WERI-Rb-1 (cell line): ENCODE data around the gene BTD.

Source experiments
- DNase-seq: peaks from one replicate; pipeline ENCODE4 v3.0.0-alpha.2; 2020
- H3K27ac ChIP-seq: fragments of 250-450 bp; sonication (Bioruptor Pico); 2 replicates; pipeline ENCODE4 v1.5.1; 2020; ENCODE audit warnings: mild to moderate bottlenecking, moderate library complexity
- H3K27me3 ChIP-seq: fragments of 250-450 bp; sonication (Bioruptor Pico); 2 replicates; pipeline ENCODE4 v1.5.1; 2021; ENCODE audit warnings: mild to moderate bottlenecking, low read depth, moderate library complexity; ENCODE audit not compliant: insufficient read depth, severe bottlenecking
- H3K36me3 ChIP-seq: fragments of 250-450 bp; sonication (Bioruptor Pico); 2 replicates; pipeline ENCODE4 v1.5.1; 2020; ENCODE audit warnings: mild to moderate bottlenecking, moderate library complexity
- H3K4me3 ChIP-seq: 2 replicates; pipeline ENCODE4 v1.5.1; 2011; ENCODE audit warnings: low read depth, mild to moderate bottlenecking, control low read depth, low read length
- H3K9me3 ChIP-seq: fragments of 250-450 bp; sonication (Bioruptor Pico); 2 replicates; pipeline ENCODE4 v1.5.1; 2021; ENCODE audit warnings: mild to moderate bottlenecking, moderate library complexity; ENCODE audit not compliant: severe bottlenecking
- TF ChIP-seq, protein P1 (sequence below): IDR thresholded peaks from 2 replicates; pipeline ENCODE4 v1.5.1; 2011; ENCODE audit warnings: low read depth, mild to moderate bottlenecking, control low read depth, inconsistent platforms, low read length

Gene BTD

DNA sequence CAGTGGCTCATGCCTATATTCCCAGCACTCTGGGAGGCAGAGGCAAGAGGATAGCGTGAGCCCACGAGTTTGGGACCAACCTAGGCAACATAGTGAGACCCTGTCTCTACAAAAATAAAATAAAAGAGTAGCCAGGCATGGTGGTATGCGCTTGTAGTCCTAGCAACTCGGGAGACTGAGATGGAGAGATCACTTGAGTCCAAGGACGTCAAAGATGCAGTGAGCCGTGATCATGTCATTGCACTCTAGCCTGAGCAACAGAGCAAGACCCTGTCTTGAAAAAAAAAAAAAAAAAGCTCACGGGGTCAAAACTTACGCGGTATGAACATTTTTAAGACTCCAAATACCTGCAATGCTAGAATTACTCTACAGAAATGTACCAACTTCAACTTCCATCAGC is 43.0 kb upstream of the BTD start:
- H3K27me3 ChIP-seq = no peaks in the 10 kb centered on the region
- H3K27ac ChIP-seq = no peak overlapping the region
- H3K36me3 ChIP-seq = peaks cover 18% of the 10 kb centered on the region
- TF ChIP-seq, protein P1, sequence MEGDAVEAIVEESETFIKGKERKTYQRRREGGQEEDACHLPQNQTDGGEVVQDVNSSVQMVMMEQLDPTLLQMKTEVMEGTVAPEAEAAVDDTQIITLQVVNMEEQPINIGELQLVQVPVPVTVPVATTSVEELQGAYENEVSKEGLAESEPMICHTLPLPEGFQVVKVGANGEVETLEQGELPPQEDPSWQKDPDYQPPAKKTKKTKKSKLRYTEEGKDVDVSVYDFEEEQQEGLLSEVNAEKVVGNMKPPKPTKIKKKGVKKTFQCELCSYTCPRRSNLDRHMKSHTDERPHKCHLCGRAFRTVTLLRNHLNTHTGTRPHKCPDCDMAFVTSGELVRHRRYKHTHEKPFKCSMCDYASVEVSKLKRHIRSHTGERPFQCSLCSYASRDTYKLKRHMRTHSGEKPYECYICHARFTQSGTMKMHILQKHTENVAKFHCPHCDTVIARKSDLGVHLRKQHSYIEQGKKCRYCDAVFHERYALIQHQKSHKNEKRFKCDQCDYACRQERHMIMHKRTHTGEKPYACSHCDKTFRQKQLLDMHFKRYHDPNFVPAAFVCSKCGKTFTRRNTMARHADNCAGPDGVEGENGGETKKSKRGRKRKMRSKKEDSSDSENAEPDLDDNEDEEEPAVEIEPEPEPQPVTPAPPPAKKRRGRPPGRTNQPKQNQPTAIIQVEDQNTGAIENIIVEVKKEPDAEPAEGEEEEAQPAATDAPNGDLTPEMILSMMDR = no peak
- H3K4me3 ChIP-seq = no peak overlapping the region
- DNase-seq = no peak
- no peaks in the 10 kb centered on the region for H3K9me3 ChIP-seq

DNA sequence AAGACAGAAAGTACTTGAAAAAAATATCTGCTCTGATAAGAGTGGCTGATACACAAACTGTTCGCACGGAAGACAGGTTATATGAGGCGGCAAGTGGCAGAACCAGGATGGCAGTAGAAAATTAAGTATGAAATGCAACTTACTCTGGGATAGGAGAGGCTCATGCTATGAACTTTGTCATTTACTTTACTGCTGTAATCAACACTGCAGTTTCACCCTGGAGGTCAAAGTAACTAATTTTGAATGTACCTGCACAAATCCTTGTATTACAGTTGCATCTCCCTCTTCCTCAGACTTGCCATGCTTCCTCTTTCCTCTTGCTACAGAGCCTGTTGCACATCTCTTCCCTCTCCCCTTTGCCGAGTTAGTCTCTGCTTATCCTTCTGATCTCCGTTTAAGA is 39.0 kb upstream of the BTD start:
- H3K4me3 ChIP-seq = no peak overlapping the region
- TF ChIP-seq, protein P1 = no peak
- H3K27ac ChIP-seq = no peak overlapping the region
- DNase-seq = no peak
- H3K27me3 ChIP-seq = no peaks in the 10 kb centered on the region
- no peaks in the 10 kb centered on the region for H3K9me3 ChIP-seq
- peaks cover 34% of the 10 kb centered on the region for H3K36me3 ChIP-seq

DNA sequence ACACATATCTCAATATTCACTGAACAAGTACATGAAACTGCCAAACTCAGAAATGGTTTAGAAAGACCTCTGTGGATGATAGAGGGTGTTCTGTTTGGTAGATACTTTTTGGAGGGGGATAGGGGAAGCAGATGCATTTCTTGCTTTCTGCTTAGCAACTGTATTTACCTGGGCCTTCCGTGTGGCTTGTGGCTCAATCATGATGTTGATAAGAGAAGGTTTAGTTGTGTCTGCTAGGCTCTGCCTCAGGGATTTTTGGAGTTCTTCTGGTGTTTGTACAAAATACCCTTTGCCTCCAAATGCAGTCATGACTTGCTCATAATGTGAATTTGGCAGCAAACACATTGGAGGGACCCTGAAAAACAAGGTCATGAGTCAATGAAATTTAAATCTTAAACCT is 38.4 kb upstream of the BTD start:
- no peak overlapping the region for H3K27ac ChIP-seq
- H3K36me3 ChIP-seq = peaks cover 39% of the 10 kb centered on the region
- no peak overlapping the region for H3K4me3 ChIP-seq
- H3K27me3 ChIP-seq = no peaks in the 10 kb centered on the region
- no peak for DNase-seq
- no peaks in the 10 kb centered on the region for H3K9me3 ChIP-seq
- TF ChIP-seq, protein P1 = no peak

DNA sequence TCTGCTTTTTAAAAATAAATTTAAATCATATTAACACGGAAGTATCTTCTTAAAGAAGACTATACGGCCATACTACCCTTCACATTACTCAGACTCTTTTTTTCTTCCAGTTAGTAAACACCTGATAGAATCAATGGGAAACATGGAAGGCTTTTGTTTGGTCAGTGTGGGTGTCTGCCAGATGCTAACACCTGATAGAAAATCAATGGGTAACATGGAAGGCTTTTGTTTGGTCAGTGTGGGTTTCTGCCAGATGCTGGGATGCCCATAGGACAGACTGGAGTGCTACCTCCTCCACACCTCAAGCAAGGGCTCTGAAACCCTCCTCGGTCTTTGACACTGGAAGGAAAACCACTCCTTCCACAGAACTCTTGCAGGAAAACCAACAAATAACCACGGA is 29.4 kb upstream of the BTD start:
- H3K4me3 ChIP-seq = no peak overlapping the region
- no peak overlapping the region for H3K27ac ChIP-seq
- no peaks in the 10 kb centered on the region for H3K9me3 ChIP-seq
- DNase-seq = no peak
- H3K27me3 ChIP-seq = no peaks in the 10 kb centered on the region
- TF ChIP-seq, protein P1 = no peak
- H3K36me3 ChIP-seq = peaks cover 12% of the 10 kb centered on the region

DNA sequence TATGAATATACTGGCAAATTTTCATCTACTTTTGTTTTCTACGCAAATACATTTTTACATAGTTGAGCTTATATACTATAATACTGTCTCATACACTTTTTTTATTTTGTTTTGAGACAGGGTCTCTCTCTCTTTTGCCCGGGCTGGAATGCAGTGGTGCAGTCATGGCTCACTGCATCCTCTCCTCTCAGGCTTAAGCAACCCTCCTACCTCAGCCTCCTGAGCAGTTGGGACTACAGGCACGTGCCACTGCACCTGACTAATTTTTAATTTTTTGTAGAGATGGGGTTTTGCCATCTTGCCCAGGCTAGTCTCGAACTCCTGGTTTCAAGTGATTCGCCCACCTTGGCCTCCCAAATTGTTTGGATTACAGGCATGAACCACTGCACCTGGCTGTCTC is 26.1 kb upstream of the BTD start:
- peaks cover 2% of the 10 kb centered on the region for H3K36me3 ChIP-seq
- H3K27me3 ChIP-seq = no peaks in the 10 kb centered on the region
- no peak overlapping the region for H3K27ac ChIP-seq
- TF ChIP-seq, protein P1 = no peak
- H3K9me3 ChIP-seq = no peaks in the 10 kb centered on the region
- DNase-seq = no peak
- H3K4me3 ChIP-seq = no peak overlapping the region

DNA sequence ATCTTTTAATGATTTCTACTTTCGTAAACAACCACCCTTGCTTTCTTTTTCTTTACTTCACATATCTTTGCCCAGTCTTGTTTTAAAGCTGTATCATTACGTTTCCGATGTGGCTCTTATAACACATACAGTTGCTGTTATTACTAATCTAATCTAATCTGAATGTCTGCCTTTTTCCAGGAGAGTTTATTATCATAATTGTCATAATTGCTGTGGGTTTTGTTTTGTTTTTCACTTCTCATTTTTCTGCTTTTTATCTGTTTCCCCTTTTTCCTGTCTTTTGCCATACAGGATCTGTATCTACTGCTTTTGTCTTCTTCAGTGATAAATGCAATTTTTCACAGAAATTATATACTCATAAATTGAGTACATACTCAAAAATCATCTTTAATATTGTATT is 25.1 kb upstream of the BTD start:
- no peak overlapping the region for H3K27ac ChIP-seq
- TF ChIP-seq, protein P1 = no peak

More for the DNA sequence above, 25.1 kb upstream of the BTD start:
- Histone ChIP-seq H3K9me3 (no peaks in the 10 kb centered on the region), H3K36me3 (peaks cover 4% of the 10 kb centered on the region), H3K27me3 (no peaks in the 10 kb centered on the region), H3K4me3 (no peak overlapping the region)
- no peak for DNase-seq
